HG02870 (cell line): ENCODE results near the gene CFH.
"Not testable (repeated sequence)": the region's sequence is repeated elsewhere in the genome, so short reads cannot be mapped to it uniquely, and the experiment has no call there.

ENCODE experiments used
- ATAC-seq: cut with Tn5 transposase; IDR thresholded peaks from one replicate; pipeline ENCODE4 v1.9.1; 2021; ENCODE audit warnings: mild to moderate bottlenecking, moderate library complexity; ENCODE audit not compliant: unreplicated experiment

The CFH gene

DNA sequence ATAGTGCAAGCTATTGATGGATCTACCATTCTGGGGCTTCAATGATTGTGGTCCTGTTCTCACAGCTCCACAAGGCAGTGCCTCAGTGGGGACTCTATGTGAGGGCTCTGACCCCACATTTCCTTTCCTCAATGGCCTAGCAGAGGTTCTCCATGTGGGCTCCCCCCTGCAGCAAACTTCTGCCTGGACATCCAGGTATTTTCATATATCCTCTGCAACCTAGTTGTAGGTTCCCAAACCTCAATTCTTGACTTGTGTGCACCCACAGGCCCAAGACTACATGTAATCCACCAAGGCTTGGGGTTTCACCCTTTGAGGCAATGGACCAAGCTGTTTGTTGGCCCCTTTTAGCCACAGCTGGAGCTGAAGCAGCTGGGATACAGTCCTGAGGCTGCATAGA is 86.9 kb downstream of the CFH start:
- no peak for ATAC-seq

DNA sequence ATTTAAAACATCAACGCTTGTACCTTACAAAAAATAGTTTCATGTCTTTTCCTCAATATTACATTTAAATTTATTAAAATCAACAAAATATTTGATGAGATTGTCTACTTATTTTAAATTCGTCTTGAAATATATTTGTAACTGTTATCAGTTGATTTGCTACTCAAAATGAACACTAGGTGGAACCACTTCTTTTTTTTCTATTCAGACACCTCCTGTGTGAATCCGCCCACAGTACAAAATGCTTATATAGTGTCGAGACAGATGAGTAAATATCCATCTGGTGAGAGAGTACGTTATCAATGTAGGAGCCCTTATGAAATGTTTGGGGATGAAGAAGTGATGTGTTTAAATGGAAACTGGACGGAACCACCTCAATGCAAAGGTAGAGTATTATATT is 91.4 kb downstream of the CFH start:
- peak; percentile 94 for ATAC-seq

DNA sequence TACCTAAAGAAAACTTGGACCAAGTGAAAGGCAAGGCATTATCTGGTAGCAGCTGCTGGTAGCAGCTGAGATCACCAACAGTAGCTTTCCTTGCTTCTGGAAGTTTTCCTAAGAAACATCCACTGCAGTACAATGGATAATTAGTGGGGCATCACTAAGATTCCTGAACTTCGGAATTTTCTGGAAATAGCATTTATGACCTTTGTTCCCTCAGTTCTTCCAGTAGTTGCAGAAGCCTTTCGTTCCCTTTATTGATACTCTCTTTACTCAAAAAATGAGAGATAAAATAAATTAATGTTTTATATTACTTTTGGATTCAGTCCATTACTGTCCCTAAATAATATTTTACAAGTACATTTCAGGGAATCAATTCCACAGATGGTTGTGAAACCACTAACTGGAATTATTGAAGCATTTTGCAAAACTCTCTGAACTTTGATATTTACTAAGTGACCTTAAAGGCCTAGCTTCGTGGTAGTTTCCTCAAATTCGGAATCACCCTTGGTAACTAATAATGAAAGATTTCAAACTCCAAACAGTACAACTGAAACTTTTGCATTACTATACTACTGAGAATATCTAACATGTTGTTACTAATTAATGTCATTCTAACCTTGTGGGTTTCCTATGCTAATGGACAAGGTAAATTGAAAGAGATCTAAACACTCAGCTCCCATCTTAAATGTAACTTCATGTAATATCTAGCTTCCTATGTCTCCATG is 113.3 kb downstream of the CFH start:
- ATAC-seq: not testable (repeated sequence)

DNA sequence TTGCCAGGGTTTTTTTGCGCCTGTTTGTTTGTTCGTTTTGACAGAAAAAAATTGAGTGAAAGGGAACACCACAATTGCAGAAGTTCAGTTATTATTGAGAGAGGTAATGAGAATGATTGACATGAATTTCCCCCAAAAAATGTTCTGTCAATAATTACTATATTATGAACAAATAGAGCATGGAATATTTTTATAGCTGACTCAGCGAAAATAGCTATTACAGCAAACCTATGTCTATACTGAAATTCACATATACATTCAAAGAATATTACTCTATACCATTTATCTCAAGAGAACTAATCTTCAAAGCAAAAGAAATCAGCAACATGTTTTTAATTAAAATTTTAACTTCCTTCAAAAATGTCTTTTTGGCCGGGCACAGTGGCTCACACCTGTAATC is 118.0 kb downstream of the CFH start:
- ATAC-seq: not testable (repeated sequence)

DNA sequence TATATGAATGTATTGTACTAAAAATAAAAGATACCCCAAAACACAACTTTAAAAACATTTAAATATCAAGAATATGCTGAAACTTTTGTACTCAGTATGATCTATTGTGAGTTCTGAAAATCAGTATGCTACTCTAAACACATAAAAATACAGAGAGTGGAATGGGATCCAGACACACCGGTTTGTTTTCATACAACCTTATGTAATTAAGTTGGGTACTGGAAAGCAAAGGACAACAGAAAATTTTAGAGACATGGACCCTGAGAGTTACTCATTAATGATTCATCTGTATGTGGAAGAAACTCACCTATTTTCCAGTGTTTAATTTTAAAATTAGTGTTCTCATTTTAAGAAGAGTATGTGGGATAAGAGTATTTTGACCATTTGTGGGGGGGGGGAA is 121.9 kb downstream of the CFH start:
- ATAC-seq: no peak

DNA sequence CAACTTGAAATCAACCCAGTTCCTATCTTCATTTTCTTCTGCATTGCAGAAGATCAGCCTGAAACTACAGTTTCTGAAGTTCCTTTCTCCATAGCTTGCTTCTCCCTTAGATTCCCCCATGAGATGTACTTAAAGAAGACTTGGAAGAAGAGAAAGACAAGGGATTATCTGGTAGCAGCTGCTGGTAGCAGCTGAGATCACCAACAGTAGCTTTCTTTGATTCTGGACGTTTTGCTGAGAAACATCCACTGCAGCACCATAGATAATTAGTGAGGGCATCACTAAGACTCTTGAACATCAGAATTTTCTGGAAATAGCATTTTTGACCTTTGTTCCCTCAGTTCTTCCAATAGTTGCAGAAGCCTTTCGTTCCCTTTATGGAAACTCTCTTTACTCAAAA is 122.3 kb downstream of the CFH start:
- ATAC-seq: no peak

DNA sequence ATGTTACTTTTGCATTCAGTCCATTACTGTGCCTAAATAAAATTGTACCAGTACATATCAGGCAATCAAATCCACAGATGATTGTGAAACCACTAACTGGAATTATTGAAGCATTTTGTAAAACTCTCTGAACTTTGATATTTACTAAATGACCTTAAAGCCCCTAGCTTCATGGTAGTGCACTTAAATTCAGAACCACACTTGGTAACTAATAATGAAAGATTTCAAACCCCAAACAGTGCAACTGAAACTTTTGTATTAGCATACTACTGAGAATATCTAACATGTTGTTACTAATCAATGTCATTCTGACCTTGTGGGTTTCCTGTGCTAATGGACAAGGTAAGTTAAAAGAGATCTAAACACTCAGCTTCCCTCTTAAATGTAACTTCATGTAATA is 122.8 kb downstream of the CFH start, which contains the start of gene CFHR3:
Gene CFHR3 (plus strand): TSS at position 238 of the 400 bp plus-strand sequence. CDS start 47 bp downstream, at position 285.
- ATAC-seq: no peak

DNA sequence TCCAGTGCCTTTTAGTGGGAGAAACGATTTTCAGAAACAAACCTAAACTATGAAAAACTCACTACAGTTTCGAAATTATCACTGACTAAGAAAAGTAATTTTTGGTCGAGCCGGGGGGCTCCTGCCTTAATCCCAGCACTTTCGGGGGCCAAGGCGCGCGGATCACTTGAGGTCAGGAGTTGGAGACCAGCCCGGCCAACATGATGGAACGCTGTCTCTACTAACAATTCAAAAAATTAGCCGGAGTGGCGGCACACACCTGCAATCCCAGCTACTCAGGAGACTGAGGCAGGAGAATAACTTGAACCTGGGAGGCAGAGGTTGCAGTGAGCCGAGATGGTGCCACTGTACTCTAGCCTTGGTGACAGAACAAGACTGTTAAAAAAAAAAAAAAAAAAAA is 125.8 kb downstream of the CFH start:
- ATAC-seq: no peak

DNA sequence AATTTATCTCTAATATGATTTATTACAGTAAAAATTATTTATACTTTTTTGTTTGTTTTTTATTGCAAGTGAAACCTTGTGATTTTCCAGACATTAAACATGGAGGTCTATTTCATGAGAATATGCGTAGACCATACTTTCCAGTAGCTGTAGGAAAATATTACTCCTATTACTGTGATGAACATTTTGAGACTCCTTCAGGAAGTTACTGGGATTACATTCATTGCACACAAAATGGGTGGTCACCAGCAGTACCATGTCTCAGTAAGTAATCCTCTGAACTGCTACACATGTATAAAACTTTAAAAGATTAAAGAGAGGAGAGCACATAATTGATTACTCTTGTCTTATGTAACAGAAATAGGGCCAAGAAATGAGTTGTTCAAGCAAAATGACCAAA is 127.2 kb downstream of the CFH start:
- ATAC-seq: no peak

DNA sequence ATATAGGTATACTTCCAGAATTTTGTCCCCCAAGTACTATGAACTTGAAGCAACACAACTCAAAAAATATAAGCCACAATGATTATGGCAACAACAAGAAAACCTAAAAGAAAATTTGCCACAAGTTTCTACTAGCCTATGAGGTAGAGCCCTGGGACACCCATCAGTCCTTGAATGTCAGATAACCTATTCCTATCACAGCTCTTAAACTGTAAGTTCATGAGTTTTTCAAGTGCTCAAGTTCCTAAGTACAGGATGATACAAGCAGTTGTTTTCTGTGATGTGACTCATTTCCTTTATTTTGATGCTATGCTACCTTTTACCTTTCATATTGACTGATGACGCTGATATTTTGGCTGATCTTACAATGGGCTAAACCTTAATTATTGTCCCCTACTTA is 139.4 kb downstream of the CFH start:
- not testable (repeated sequence) for ATAC-seq

DNA sequence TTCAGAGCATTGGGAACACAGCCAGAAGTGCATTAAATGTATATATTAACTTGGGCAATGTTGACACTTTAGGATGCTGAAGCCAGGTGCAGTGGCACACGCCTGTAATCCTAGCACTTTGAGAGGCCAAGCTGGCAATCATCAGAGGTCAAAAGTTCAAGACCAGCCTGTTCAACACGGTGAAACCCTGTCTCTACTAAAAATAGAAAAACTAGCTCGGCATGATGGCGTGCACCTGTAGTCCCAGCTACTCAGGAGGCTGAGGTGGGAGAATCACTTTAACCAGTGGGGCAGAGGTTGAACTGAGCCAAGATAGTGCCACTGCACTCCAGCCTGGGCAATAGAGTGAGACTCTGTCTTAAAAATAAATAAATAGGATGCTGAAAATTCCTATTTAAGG is 142.3 kb downstream of the CFH start:
- not testable (repeated sequence) for ATAC-seq
